Stromal cell of bone marrow (primary cell): Measurements from ENCODE around the gene RLN1.
"Not testable (repeated sequence)": the region's sequence is repeated elsewhere in the genome, so short reads cannot be mapped to it uniquely, and the experiment has no call there.

Experiments used
- DNase-seq: peaks from one replicate; pipeline ENCODE4 v3.0.0-alpha.2; 2012; ENCODE audit warnings: low read depth

Gene RLN1

GRCh38 chr9:5321601-5322000 is 18.1 kb downstream of the RLN1 start:
- DNase-seq = not testable (repeated sequence)

GRCh38 chr9:5321058-5321457 is 18.6 kb downstream of the RLN1 start:
- DNase-seq = peak; percentile 9

GRCh38 chr9:5316406-5316805 is 23.3 kb downstream of the RLN1 start:
- not testable (repeated sequence) for DNase-seq

- DNase-seq = no peak
These were observed 24.3 kb downstream of the RLN1 start for GRCh38 chr9:5315187-5315923.

GRCh38 chr9:5310851-5311250 is 28.8 kb downstream of the RLN1 start:
- no peak for DNase-seq

- peak; percentile 3 for DNase-seq
These were observed 33.9 kb downstream of the RLN1 start for GRCh38 chr9:5305741-5306140.

GRCh38 chr9:5303840-5304795 is 35.6 kb downstream of the RLN1 start, which contains the start of gene RLN2:
Gene RLN2, minus strand, starts transcription at chr9:5304716. Its CDS starts 136 bp downstream, at chr9:5304580.
- not testable (repeated sequence) for DNase-seq

- DNase-seq = no peak
These were observed 38.1 kb downstream of the RLN1 start for GRCh38 chr9:5301544-5301943.

GRCh38 chr9:5292141-5292540 is 47.5 kb downstream of the RLN1 start:
- no peak for DNase-seq

- DNase-seq = no peak
These were observed 51.1 kb downstream of the RLN1 start for GRCh38 chr9:5288591-5288990.

- DNase-seq = no peak
These were observed 53.4 kb downstream of the RLN1 start for GRCh38 chr9:5286262-5286661.
